ENCODE data around the gene STXBP4. TPM values are rescaled to one million over a fixed set of nuclear protein-coding genes. Genes with fewer than 3 reads are reported as not detected.

STXBP4 gene
- total RNA-seq, 1 experiment from 2014 or later: 16.5 TPM

DNA sequence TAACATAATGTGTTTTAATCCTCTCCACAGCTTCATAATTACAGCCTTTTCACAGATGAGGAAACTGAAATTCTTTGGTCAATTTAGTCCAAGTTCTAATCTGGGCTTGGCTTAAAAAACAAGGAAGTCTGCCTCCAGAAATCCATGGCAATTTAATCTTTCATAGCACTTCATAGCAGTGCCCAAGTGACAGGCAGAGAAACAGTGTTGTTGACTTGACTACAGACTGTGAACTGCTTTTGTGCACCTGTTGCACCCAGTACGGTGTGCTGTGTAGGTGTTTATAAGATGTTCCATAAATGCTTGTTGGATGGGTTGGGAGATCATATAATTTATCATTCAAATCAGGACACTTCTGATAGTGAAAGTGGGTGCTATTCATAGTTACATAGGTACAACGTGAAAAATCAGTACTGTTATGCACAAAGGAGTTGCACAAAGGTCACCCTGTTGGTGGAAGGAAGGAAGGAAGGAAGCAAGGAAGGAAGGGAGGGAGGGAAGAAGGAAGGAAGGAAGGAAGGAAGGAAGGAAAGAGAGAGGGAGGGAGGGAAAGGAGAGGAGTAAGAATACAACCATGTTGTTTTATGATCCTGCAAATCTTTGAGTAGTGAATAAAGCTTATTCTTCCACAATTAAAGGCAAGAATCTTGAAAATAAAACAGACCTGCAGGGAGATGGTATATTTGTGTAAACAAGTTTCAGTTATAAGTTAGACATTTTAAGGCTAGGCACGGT, 239.7 kb downstream of the STXBP4 start:
- no peak overlapping the region for H2BK120ac ChIP-seq (ENCODE audit: low read depth, low read length, poor library complexity, severe bottlenecking)
- no peak overlapping the region for H3K27ac ChIP-seq (ENCODE audit: insufficient read length, low read depth, low read length)
- H2AK5ac ChIP-seq (ENCODE audit: insufficient read length, low read length): no peak overlapping the region
- H3K27me3 Mint-ChIP-seq (ENCODE audit: low read depth): no peaks in the 10 kb centered on the region
- no peak overlapping the region; a peak in 1 of 7 replicates for H3K27ac Mint-ChIP-seq
- DNase-seq: no peak
- no peak overlapping the region for H4K5ac ChIP-seq (ENCODE audit: insufficient read length, low read depth, low read length)
- H3K4me1 ChIP-seq (ENCODE audit: insufficient read depth, low read length): no peaks in the 10 kb centered on the region; the same call in 1 of the 2 replicates
- H3K9me3 Mint-ChIP-seq: peaks cover 14 to 16% of the 10 kb centered on the region in 2 experiments
- TF ChIP-seq, protein P1, sequence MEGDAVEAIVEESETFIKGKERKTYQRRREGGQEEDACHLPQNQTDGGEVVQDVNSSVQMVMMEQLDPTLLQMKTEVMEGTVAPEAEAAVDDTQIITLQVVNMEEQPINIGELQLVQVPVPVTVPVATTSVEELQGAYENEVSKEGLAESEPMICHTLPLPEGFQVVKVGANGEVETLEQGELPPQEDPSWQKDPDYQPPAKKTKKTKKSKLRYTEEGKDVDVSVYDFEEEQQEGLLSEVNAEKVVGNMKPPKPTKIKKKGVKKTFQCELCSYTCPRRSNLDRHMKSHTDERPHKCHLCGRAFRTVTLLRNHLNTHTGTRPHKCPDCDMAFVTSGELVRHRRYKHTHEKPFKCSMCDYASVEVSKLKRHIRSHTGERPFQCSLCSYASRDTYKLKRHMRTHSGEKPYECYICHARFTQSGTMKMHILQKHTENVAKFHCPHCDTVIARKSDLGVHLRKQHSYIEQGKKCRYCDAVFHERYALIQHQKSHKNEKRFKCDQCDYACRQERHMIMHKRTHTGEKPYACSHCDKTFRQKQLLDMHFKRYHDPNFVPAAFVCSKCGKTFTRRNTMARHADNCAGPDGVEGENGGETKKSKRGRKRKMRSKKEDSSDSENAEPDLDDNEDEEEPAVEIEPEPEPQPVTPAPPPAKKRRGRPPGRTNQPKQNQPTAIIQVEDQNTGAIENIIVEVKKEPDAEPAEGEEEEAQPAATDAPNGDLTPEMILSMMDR (conservative IDR thresholded peaks at IDR 0.05): no peak
- peaks cover 0 to 8% of the 10 kb centered on the region in 2 experiments; a peak in 2 of 4 replicates for H3K4me1 Mint-ChIP-seq
- no peaks in the 10 kb centered on the region for H3K23me2 ChIP-seq (ENCODE audit: insufficient read length, low read depth, low read length, poor library complexity, severe bottlenecking)
- no peak overlapping the region for H3K18ac ChIP-seq (ENCODE audit: insufficient read length, low read depth, low read length)
- H2BK20ac ChIP-seq (ENCODE audit: low read depth, low read length, poor library complexity, severe bottlenecking): no peak overlapping the region
- H2BK12ac ChIP-seq (ENCODE audit: insufficient read length, low read depth, low read length): no peak overlapping the region
- no peaks in the 10 kb centered on the region for H3K79me1 ChIP-seq (ENCODE audit: insufficient read depth, low read depth, low read length, poor library complexity, severe bottlenecking)
- H3K23ac ChIP-seq (ENCODE audit: insufficient read length, low read depth, low read length): peak overlapping the region; percentile 49
- H3K4me2 ChIP-seq (ENCODE audit: insufficient read depth, insufficient read length, low read length): no peak overlapping the region
- H3K27me3 ChIP-seq (ENCODE audit: insufficient read depth, low read length): no peaks in the 10 kb centered on the region
- no peak overlapping the region for H2AFZ ChIP-seq (ENCODE audit: low read length)
- no peak overlapping the region for H3K14ac ChIP-seq (ENCODE audit: insufficient read depth, low read length)
- no peaks in the 10 kb centered on the region for H4K20me1 ChIP-seq (ENCODE audit: control insufficient read depth, insufficient read depth, insufficient read length)
- no peaks in the 10 kb centered on the region for H3K9me3 ChIP-seq (ENCODE audit: control insufficient read depth, low read depth, low read length)
- H3K56ac ChIP-seq (ENCODE audit: insufficient read length, low read depth, low read length): no peak overlapping the region
- H3K79me2 ChIP-seq (ENCODE audit: insufficient read depth, low read length): no peaks in the 10 kb centered on the region
- no peak overlapping the region for H3K4me3 Mint-ChIP-seq
- H3T11ph ChIP-seq (ENCODE audit: low read length): no peak overlapping the region
- H3K4ac ChIP-seq (ENCODE audit: low read depth, low read length): no peak overlapping the region
- H4K91ac ChIP-seq (ENCODE audit: insufficient read length, low read depth, low read length): no peak overlapping the region
- H2BK5ac ChIP-seq (ENCODE audit: insufficient read length, low read length): no peak overlapping the region
- no peak overlapping the region for H4K8ac ChIP-seq (replicated peaks; ENCODE audit: insufficient read length, low read depth, low read length)
- no peak overlapping the region for H2BK15ac ChIP-seq (ENCODE audit: low read depth, low read length)
- H3K9ac ChIP-seq (ENCODE audit: extremely low read depth, insufficient read length, low read length): no peak overlapping the region
- no CpG with 5 or more reads among the region's 3 CpGs for WGBS (ENCODE audit: extremely low coverage, insufficient read length, low lambda C conversion rate)
- peaks cover 2 to 14% (median 7%) of the 10 kb centered on the region in 3 experiments; a peak in 4 of 7 replicates for H3K36me3 Mint-ChIP-seq (ENCODE audit: insufficient read depth in 1 of 3, low read depth in 3 of 3)

Measured in H9 (cell line).